NOMO-1 treated with DMSO at 0.1 percent for 48 hours (cell line): Measurements from ENCODE around the gene SH3RF3.

ENCODE experiments used
- DNase-seq: peaks from one replicate; lab custom pipeline; 2025; ENCODE audit not compliant: unreplicated experiment; lab: John Stamatoyannopoulos, UW

SH3RF3 gene

DNA sequence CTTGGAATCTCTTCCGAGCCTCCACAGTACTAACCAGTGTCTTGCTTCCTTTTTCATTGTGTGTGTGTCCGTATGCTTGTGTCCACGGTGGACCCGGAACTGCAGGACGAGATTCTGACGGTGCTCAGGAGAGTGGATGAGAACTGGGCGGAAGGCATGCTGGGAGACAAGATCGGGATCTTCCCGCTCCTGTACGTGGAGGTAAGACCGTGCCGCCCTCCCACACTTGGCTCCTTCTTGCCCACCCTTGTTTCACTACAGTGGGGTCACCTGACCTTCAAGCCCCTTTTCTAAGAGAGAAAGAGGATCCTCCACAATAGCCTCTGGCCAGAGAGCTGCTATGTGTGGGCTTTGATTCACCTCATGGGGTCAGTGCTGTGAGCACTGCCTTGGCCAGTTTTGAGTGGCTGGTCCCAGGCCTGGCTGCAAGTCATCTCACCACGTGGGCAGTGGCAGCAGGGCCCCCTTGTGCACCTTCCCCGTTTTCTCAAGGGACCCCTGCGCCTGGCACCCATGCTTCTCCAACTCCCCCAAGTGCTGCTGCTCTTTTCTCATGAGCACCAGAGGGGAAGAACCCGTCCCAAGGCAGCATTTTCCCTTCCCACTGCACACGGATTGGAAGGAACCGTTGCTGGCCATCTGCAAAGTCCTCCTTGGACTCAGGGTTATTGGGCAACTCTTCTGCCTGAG is 242.6 kb downstream of the SH3RF3 start:
- no peak for DNase-seq

GRCh38 chr2:109372171-109372568 is 243.2 kb downstream of the SH3RF3 start:
- DNase-seq = no peak

DNA sequence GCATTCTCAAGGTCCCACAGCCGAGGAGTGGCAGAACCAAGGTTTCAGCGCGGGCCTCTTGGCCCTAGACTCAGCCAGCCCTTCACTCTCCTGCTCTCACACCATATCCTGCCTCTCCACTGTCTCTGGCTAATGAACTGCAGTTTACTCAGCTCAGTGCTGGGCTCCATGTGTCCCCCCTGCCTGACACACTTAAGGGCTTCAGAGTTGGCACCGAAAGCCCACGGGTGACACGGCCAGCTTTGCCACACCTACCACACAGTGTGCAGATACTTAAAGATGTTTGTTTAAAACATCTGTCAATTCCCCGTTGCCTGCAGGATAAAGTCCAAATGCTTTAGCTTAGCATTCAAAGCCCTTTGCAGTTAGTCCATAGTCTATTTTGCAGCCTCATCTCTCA is 243.6 kb downstream of the SH3RF3 start:
- DNase-seq = no peak

GRCh38 chr2:109373791-109374547 is 245.0 kb downstream of the SH3RF3 start:
- no peak for DNase-seq

DNA sequence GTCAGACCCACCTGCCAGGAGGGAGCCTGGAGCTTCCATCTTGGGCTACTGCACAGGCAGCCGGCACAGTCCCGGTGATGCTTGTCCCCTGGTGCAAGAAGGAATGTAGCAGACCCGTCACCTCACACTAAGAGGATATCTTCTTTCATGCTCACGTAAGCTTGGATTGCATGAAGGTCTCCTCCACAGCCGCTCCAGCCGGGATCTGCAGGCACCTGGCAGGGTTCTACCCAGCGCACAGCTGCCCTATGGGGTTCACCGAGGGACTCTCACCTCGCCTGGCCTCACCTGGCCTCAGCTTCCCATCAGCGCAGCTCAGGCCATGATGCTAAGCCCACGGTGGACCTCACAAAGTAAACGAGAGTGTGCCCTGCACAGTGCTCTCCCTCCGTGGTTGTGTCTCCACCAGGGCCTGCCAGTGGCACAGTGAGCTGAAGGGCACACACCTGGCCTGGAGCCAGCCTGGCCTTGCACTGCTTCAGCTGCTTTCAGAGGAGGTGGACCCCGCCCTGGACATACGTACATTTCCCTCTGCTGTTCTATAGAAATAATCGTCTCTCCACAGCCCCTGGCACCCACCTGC is 245.6 kb downstream of the SH3RF3 start:
- DNase-seq = no peak

- no peak for DNase-seq
Measured at GRCh38 chr2:109375131-109375561, 246.1 kb downstream of the SH3RF3 start.

DNA sequence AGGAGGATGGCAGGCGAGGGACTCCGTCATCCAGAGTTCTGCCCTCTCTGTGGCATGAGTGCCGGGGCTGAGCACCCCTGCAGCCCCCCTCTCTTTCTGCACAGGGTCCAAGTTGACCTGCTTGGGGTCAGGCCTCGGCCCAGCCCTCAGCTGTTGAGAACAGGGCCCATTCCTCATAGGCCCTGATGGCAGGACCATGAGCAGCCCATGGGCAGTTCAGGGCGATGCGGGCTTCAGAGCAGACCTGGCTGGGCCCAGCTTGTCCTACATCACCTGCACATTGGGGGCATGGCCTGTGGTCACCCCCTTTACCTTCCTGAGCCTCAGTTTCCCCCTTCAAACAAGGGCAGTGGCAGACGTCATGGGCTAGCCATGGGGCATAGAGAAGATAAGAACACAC is 246.7 kb downstream of the SH3RF3 start:
- no peak for DNase-seq

- no peak for DNase-seq
Measured at GRCh38 chr2:109376115-109376514, 247.1 kb downstream of the SH3RF3 start.

DNA sequence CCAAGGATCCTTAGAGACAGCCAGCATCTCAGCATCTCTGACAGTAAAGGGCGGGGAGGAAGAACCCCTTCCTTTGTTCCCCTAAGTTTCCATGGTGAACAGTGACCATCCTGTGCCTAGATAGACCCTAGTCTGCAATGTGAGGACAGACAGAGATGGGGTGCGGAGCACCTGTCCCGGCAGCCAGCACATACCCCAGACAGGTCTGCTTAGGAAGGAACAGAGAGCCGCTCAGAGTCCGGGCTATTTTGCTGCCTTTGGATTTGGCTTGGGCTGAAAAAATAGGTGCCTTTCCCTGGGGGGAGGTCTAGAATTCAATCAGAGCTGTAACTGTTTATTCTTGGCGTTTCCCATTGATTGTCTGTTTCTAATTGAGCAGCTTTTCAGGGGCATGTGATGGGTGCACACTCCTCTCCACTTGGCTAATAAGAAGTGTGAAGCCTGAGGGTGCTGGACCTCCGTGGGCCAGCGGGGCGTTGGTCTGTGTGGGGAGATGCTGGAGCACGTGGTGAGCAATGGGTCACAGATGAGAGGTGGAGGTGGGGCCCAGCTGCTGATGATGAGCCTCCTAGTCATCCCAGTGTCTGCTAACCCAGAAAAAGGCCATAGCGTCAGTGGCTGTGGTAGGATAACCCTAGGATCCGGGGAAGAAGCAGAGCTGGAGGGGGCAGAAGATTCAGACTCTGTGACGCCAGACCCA is 247.9 kb downstream of the SH3RF3 start:
- DNase-seq = no peak

DNA sequence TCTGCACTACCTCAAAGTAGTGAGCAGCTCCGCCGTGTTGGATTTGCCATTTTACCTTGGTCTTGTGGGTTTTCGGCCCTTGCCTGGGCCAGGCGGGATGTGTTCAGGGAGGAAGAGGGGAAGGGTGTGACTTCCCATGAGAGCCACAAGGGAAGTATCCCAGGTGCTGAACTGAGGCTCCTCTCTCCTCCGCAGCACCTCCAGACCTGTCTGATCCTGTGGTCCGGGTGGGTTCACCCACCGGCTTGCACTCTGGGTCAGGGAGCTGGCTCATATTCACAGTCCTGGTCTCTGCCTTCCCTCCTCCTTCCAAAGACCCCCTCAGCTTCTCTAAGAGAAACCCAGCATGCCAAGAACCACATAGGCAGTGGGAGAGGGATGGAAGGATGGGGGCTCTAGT is 249.0 kb downstream of the SH3RF3 start:
- no peak for DNase-seq

DNA sequence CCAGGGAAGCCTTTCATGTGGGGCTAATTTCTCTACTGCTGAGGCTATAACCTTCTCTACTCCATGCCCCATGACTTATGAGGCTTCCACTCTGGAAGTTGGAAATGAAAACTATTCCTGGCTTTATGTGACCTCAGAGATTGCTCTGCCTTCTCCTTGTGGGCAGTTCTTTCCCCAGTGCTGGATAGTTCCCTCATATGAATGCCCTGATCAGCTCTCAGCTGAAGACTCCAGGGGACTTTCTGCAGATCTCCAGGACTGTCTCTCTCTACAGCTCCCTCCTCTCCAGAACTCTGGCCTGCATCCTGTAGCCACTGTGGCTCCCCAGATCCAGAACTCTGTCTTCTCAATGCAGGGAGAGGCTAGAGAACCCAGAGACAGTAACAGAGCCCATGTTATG is 249.7 kb downstream of the SH3RF3 start:
- DNase-seq = no peak

GRCh38 chr2:109379507-109379906 is 250.5 kb downstream of the SH3RF3 start:
- no peak for DNase-seq

- DNase-seq = no peak
Measured at GRCh38 chr2:109380502-109381326, 251.7 kb downstream of the SH3RF3 start.

GRCh38 chr2:109381327-109381820 is 252.4 kb downstream of the SH3RF3 start:
- no peak for DNase-seq

- no peak for DNase-seq
Measured at GRCh38 chr2:109382226-109382895, 253.4 kb downstream of the SH3RF3 start.

DNA sequence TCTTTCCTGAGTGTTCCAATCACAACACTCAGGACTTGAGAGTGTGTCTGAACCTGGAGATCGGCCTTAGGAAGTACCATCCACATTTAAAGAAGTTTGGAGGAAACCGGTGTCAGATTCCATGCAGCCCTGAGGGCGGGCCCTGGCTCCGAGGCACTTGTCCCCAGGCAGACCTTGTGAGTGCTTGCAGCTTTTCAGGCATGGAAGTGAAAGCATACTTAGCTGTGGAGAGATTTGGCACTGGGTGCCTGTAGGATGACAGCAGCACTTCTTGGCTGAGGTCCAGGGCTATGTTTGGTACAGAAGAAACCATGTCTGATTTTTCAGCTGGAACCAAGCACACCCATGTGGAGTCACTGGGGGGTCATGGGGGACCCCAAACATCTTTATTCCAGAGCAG is 253.9 kb downstream of the SH3RF3 start:
- no peak for DNase-seq

DNA sequence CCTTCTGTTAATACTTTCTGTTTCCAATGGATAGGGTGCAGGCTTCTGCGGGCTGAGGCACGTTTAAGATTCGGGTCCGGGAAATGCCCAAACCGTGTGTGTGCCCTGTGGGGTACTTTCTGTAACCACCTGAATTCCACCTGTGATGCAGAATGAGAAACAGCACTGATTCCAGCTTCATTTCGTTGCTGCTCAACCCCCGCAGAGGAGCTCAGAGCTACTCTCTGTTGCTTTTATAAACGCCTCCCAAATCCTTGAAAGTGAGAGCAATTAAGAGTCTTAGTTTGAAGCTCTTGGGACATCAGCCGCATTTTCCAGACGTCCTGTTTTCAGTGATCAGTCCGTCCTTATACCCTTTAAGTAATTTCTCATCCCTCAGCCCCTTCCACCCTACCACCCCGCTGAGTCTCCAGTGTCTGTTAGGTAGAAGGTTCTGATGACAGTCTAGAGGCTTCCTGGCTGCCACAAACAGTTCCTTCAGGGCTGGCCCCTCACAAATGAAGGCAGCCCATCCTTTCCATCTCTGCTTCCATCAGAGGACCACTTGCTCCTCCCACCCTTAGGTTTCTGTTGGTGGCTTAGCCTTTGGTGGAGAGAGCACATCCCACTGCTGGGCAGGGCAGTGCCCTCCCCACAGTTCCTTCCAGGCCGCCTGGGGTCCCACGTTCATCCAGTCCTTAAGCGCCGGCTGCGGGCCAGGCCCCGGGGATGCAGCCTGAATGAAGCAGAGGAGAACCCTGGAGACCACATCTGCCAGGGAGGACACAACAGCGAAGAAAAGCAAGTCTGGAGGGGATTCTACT is 254.7 kb downstream of the SH3RF3 start:
- no peak for DNase-seq

DNA sequence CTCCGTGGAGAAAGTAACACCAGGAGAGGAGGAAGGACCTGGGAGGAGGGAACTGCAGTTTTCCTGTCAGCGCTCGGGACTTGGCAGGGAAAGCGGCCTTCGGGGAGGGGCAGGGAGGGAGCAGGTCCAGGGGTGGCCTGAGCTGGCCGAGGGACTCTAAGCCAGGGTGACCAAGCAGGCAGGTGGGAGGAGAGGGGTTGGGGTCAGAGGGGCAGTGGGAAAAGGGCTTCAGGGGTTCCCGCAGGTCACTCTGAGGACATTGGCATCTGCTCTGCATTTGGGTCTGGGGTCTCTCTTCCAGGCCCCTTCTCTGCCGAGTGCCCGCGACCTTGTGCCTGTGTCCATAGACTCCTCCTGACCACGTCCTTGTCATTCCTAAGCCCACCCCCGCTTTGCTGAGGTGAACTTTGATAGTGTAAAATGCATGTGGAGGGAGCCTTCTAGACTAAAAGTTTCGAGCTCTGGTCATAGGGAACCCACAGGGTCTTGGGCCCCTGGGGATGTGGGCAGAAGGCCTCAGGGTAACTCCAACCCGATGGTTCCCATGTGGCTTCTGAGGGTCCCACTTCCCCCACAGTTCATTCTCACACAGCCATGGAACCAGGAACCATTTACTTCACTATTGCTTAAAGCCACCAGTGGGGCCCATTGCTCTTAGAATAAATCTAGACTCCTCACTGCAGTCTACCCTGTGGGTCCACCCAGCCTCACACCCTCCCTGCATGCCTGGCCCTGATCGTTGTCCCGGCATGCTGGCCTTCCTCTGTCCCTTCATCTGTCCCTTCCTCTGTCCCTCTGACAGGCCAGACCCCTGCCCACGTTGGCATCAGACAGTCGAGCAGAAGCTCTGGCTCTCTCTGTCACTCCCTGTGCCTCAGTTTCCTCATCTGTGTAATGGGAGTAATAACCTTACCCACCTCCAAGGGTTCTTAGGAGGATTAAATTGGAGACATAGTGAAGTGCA is 255.6 kb downstream of the SH3RF3 start:
- DNase-seq = no peak
